HepG2 (cell line): ENCODE results near the gene SLC5A3. TPM values are rescaled to one million over a fixed set of nuclear protein-coding genes. Genes with fewer than 3 reads are reported as not detected.

Source experiments
- ATAC-seq: fragments of 200-7000 bp; cut with Tn5 transposase; 3 replicates; pipeline ENCODE4 v1.9.1; 2020; ENCODE audit warnings: mild to moderate bottlenecking, moderate library complexity
- BruUV-seq: library from RNA; stranded (reverse); fragments of 400-500 nt; replicated peaks from 2 replicates; lab custom pipeline; 2021; lab: Mats Ljungman, UMichigan
- CTCF ChIA-PET: fragments of 300-600 bp; formaldehyde crosslinking; extraction: SDS; loops from one replicate; lab custom pipeline; 2021; ENCODE audit warnings: low total read pairs, inconsistent platforms, low intra/inter-chr PET ratio; lab: Yijun Ruan, JAX
- POLR2A ChIA-PET: fragments of 350-600 bp; sonication (Branson Sonifier 250); formaldehyde crosslinking; loops from one replicate; lab custom pipeline; 2020; ENCODE audit warnings: antibody characterized with exemption, inconsistent platforms; lab: Yijun Ruan, JAX
- DNase-seq: peaks from one replicate; pipeline ENCODE4 v3.0.0-alpha.2; 2015; ENCODE audit warnings: low spot score
- FAIRE-seq: peaks from 3 replicates; lab custom pipeline; 2011; peaks lifted over from hg19 to GRCh38; lab: Jason Lieb, UNC
- H2AFZ ChIP-seq: one replicate; pipeline ENCODE4 v1.6.1; 2011; ENCODE audit warnings: low read length, inconsistent platforms
- H3K27ac ChIP-seq: fragments of 300-600 bp; 3 replicates; pipeline ENCODE4 v1.8.0; 2011; ENCODE audit warnings: mixed run types, mild to moderate bottlenecking, mixed read lengths, low read length, inconsistent platforms; ENCODE audit not compliant: insufficient read depth; ENCODE audit errors: extremely low read length
- H3K27me3 ChIP-seq, 2 experiments: fragments of 200-600 bp in 1 of 2; 2 replicates in 1 of 2; 3 replicates in 1 of 2; pipeline versions ENCODE4 v1.6.0 to v1.8.0; 2011; ENCODE audit warnings: low read length in 2 of 2, mild to moderate bottlenecking in 2 of 2, moderate library complexity in 2 of 2, inconsistent platforms in 1 of 2; ENCODE audit not compliant: insufficient read depth in 2 of 2, control insufficient read depth in 1 of 2
- H3K36me3 ChIP-seq, 2 experiments: fragments of 200-600 bp in 1 of 2; replicated peaks in 1 of 2; 2 replicates in 1 of 2; 3 replicates in 1 of 2; pipeline versions ENCODE4 v1.5.1 to v1.8.0; 2011; ENCODE audit warnings: low read length in 2 of 2, inconsistent platforms in 1 of 2; ENCODE audit not compliant: insufficient read depth in 2 of 2, control insufficient read depth in 1 of 2
- H3K4me1 ChIP-seq: 2 replicates; pipeline ENCODE4 v1.5.1; 2012; ENCODE audit warnings: low read length, inconsistent platforms; ENCODE audit not compliant: insufficient read depth
- H3K4me2 ChIP-seq: 2 replicates; pipeline ENCODE4 v1.6.0; 2011; ENCODE audit warnings: low read depth, low read length, inconsistent platforms
- H3K4me3 ChIP-seq, 3 experiments: fragments of 200-600 bp in 1 of 3; sonication (generic), shearing (Covaris generic) in 1 of 3; replicated peaks in 1 of 3; 2 replicates each; pipeline ENCODE4 v1.5.1; 2011 to 2016; ENCODE audit warnings: low read length in 3 of 3, inconsistent platforms in 2 of 3, low read depth in 2 of 3, mild to moderate bottlenecking in 2 of 3, control low read depth in 1 of 3, mixed read lengths in 1 of 3; ENCODE audit not compliant: insufficient read depth in 1 of 3
- H3K79me2 ChIP-seq: one replicate; pipeline ENCODE4 v1.6.1; 2011; ENCODE audit warnings: low read length, inconsistent platforms; ENCODE audit not compliant: insufficient read depth
- H3K9ac ChIP-seq: 2 replicates; pipeline ENCODE4 v1.6.0; 2011; ENCODE audit warnings: mild to moderate bottlenecking, low read depth, low read length, inconsistent platforms; ENCODE audit not compliant: insufficient read depth
- H3K9me3 ChIP-seq: 2 replicates; pipeline ENCODE4 v1.5.1; 2012; ENCODE audit warnings: mild to moderate bottlenecking, low read length
- H4K20me1 ChIP-seq: 2 replicates; pipeline ENCODE4 v1.6.0; 2011; ENCODE audit warnings: inconsistent platforms, mild to moderate bottlenecking, low read length, moderate library complexity; ENCODE audit not compliant: insufficient read depth
- ATF7 ChIP-seq, 2 experiments: fragments of 450-650 bp in 1 of 2; sonication (generic) in 1 of 2; formaldehyde crosslinking in 1 of 2; IDR thresholded peaks; 2 replicates each; pipeline versions ENCODE4 v1.4.0 to v1.6.1; 2016 to 2020; ENCODE audit warnings: antibody characterized with exemption in 1 of 2, mild to moderate bottlenecking in 1 of 2, missing genetic modification reagents in 1 of 2
- CREB1 ChIP-seq, 2 experiments: fragments of 450-650 bp in 1 of 2; IDR thresholded peaks; 2 replicates each; pipeline ENCODE4 v1.6.1; 2016 to 2017; ENCODE audit warnings: control low read depth in 1 of 2, mild to moderate bottlenecking in 1 of 2, missing compliant biosample characterization in 1 of 2, missing genetic modification characterization in 1 of 2
- CREM ChIP-seq, 2 experiments: sonication (generic) in 1 of 2; formaldehyde crosslinking in 1 of 2; IDR thresholded peaks; 2 replicates each; pipeline versions ENCODE4 v1.4.0 to v1.6.1; 2016 to 2020; ENCODE audit warnings: antibody characterized with exemption in 1 of 2, mild to moderate bottlenecking in 1 of 2, missing genetic modification reagents in 1 of 2
- ESRRA ChIP-seq: sonication (generic); formaldehyde crosslinking; IDR thresholded peaks from 2 replicates; pipeline ENCODE4 v1.5.1; 2020; ENCODE audit warnings: mild to moderate bottlenecking, low read depth, missing genetic modification reagents
- FOSL2 ChIP-seq: sonication (generic); formaldehyde crosslinking; IDR thresholded peaks from 2 replicates; pipeline ENCODE4 v1.4.0; 2020; ENCODE audit warnings: missing genetic modification reagents
- FOXK1 ChIP-seq: sonication (generic); formaldehyde crosslinking; IDR thresholded peaks from 2 replicates; pipeline ENCODE4 v1.4.0; 2020; ENCODE audit warnings: low read depth, missing genetic modification reagents, borderline replicate concordance
- GABPB1 ChIP-seq: IDR thresholded peaks from 2 replicates; pipeline ENCODE4 v1.6.1; 2016; ENCODE audit warnings: mild to moderate bottlenecking, missing genetic modification reagents, moderate library complexity, missing compliant biosample characterization
- HCFC1 ChIP-seq: fragments of 150-350 bp; IDR thresholded peaks from 2 replicates; pipeline ENCODE4 v1.6.1; 2014; ENCODE audit warnings: low read depth, low read length
- MXD4 ChIP-seq: IDR thresholded peaks from 2 replicates; pipeline ENCODE4 v1.6.1; 2016; ENCODE audit warnings: mild to moderate bottlenecking, missing biosample characterization, missing genetic modification reagents
- NFYB ChIP-seq: sonication (generic); formaldehyde crosslinking; IDR thresholded peaks from 2 replicates; pipeline ENCODE4 v1.4.0; 2020; ENCODE audit warnings: missing genetic modification reagents
- NFYC ChIP-seq: IDR thresholded peaks from 2 replicates; pipeline ENCODE4 v1.6.1; 2016; ENCODE audit warnings: missing genetic modification reagents, missing compliant biosample characterization
- SSRP1 ChIP-seq: IDR thresholded peaks from 2 replicates; pipeline ENCODE4 v1.6.1; 2016; ENCODE audit warnings: control low read depth
- SUZ12 ChIP-seq: fragments of 150-350 bp; IDR thresholded peaks from 2 replicates; pipeline ENCODE4 v1.6.1; 2014; ENCODE audit warnings: low read depth, low read length
- THAP11 ChIP-seq: IDR thresholded peaks from 2 replicates; pipeline ENCODE4 v1.6.1; 2016; ENCODE audit warnings: missing biosample characterization, missing genetic modification reagents
- ZNF143 ChIP-seq: sonication (generic); formaldehyde crosslinking; IDR thresholded peaks from 2 replicates; pipeline ENCODE4 v1.4.0; 2020; ENCODE audit warnings: missing genetic modification reagents
- WGBS: methylation state at CpG from one replicate; pipeline ENCODE4 v1.1.6; 2017; ENCODE audit warnings: low lambda C conversion rate; 5-methylcytosine and 5-hydroxymethylcytosine counted together
- in situ Hi-C: cut with HindIII; loops from 2 replicates; pipeline ENCODE4 v1.10.0; 2017; ENCODE audit warnings: low pct_unique_long_range_greater_than_20kb; ENCODE audit not compliant: extremely low pct_ligation_motif_present
- intact Hi-C: fragments of 100-400 bp; cut with micrococcal nuclease; formaldehyde crosslinking; loops from one replicate; pipeline ENCODE4 v1.10.0; 2022; ENCODE audit not compliant: unreplicated experiment
- polyA plus RNA-seq, 8 experiments: library from polyadenylated mRNA; depleted of rRNA in 3 of 8; stranded (reverse) in 7 of 8; unstranded in 1 of 8; fragments of >200 nt; fragmentation: Illumina TruSeq in 4 of 8; extraction: Trizol in 4 of 8; gene quantifications; 2 replicates each; pipeline versions ENCODE4 v1.2.1 to v1.2.3, GENCODE V29; 2011 to 2016; ENCODE audit warnings: low read depth in 4 of 8, missing spikeins in 1 of 8, mixed read lengths in 1 of 8; ENCODE audit not compliant: insufficient read depth in 1 of 8
- total RNA-seq, 5 experiments: library from RNA; depleted of rRNA; stranded (reverse); fragments of >200 nt; fragmentation: Illumina TruSeq; extraction: Trizol; gene quantifications; 2 replicates each; pipeline ENCODE4 v1.2.3, GENCODE V29; 2016; ENCODE audit warnings: low read depth in 1 of 5
- TF ChIP-seq, protein P1 (sequence below): sonication (generic); formaldehyde crosslinking; IDR thresholded peaks from 2 replicates; pipeline ENCODE4 v1.4.0; 2020; ENCODE audit warnings: mild to moderate bottlenecking, missing genetic modification reagents
- TF ChIP-seq, protein P2 (sequence below), 2 experiments: fragments of 450-650 bp in 1 of 2; sonication (generic) in 1 of 2; formaldehyde crosslinking; IDR thresholded peaks; 2 replicates each; pipeline versions ENCODE4 v1.5.0 to v1.8.0; 2020 to 2022; ENCODE audit warnings: mild to moderate bottlenecking in 1 of 2, missing genetic modification reagents in 1 of 2
- TF ChIP-seq, protein P3 (sequence below), 2 experiments: sonication (generic) in 1 of 2; formaldehyde crosslinking in 1 of 2; IDR thresholded peaks; 2 replicates each; pipeline versions ENCODE4 v1.5.1 to v1.6.1; 2011 to 2020; ENCODE audit warnings: borderline replicate concordance in 1 of 2, low read depth in 1 of 2, low read length in 1 of 2, mild to moderate bottlenecking in 1 of 2, missing genetic modification reagents in 1 of 2, moderate library complexity in 1 of 2

SLC5A3 gene
- total and polyA plus RNA-seq, 2 of the 13 experiments (the other 11 are each of a cell fraction or from before 2014, with no cell fraction given), result 5.6 to 11.2 TPM

DNA sequence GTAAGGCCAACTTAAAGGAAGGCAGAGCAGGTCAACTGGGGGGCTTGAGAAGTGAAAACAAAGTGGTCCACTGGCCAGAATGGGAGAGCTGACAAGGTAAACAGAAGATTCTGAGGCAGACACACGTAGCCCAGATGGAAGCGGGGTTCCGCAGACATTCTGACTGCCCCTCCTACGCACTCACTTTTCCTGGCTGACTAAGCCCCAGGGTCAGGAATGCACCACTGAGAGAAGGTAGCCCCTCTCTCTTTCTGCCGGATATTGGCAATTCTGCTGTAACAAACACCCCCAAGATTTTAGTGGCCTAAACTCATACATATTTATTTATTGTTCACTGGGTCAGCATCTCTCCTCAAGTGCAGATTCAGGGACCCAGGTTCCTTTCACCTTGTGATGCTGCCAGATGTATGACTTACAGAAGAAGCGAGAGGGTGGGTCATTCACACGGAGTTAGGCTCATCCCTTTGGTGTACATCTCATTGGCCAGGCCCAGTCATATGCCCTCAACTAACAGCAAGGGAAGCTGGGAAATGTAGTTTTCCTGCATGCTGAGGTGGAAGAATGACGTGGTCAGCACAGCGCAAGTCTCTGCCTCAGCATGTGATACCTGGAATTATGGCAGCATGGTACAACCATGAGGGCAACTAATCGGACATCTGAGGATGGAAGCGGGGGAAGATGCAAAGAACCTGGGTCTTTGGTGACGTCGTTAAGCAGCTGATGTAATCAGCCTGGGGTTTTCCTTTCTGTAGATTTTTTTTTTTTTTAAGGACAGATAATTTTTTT, 43.4 kb upstream of the SLC5A3 start:
- Histone ChIP-seq H3K4me1 (peaks cover 32% of the 10 kb centered on the region), H3K79me2 (no peaks in the 10 kb centered on the region), H3K4me3 (no peak overlapping the region), H3K27ac (no peak overlapping the region), H4K20me1 (no peaks in the 10 kb centered on the region), H3K27me3 (peaks cover 0 to 3% of the 10 kb centered on the region in 2 experiments; a peak in 1 of 5 replicates), H3K4me2 (peak overlapping the region; percentile 23; the same call in 1 of the 2 replicates), H3K9me3 (no peaks in the 10 kb centered on the region), H2AFZ (no peak overlapping the region), H3K9ac (no peak overlapping the region), H3K36me3 (no peaks in the 10 kb centered on the region)
- DNase-seq, result peak; percentile 23
- ChIA-PET POLR2A (no interaction called here), CTCF (no interaction called here)
- WGBS, result 60% methylated on average over 13 of the region's 13 CpGs
- intact Hi-C loops (no loop called here), in situ Hi-C loops (no loop called here)
- BruUV-seq, result no TSS peak
- ATAC-seq, result peak; percentile 79
- FAIRE-seq, result peak; percentile 52
- TF ChIP-seq GABPB1 (CRISPR knock-in tag), result peak; percentile 47; the same call in 1 of the 2 replicates
- no peak for TF ChIP-seq ESRRA (CRISPR knock-in tag)
- TF ChIP-seq CREM (IDR thresholded peaks at IDR 0.05), result peak; percentile 46; the same call in 1 of the 2 replicates
- TF ChIP-seq CREM (CRISPR knock-in tag; IDR thresholded peaks at IDR 0.05), result no peak
- peak; percentile 85 for TF ChIP-seq NFYC (CRISPR knock-in tag)
- TF ChIP-seq, protein P1, sequence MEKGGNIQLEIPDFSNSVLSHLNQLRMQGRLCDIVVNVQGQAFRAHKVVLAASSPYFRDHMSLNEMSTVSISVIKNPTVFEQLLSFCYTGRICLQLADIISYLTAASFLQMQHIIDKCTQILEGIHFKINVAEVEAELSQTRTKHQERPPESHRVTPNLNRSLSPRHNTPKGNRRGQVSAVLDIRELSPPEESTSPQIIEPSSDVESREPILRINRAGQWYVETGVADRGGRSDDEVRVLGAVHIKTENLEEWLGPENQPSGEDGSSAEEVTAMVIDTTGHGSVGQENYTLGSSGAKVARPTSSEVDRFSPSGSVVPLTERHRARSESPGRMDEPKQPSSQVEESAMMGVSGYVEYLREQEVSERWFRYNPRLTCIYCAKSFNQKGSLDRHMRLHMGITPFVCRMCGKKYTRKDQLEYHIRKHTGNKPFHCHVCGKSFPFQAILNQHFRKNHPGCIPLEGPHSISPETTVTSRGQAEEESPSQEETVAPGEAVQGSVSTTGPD (CRISPR knock-in tag), result no peak
- TF ChIP-seq NFYB (CRISPR knock-in tag), result peak; percentile 76
- peak; percentile 67; the same call in 1 of the 2 replicates for TF ChIP-seq HCFC1
- TF ChIP-seq THAP11 (CRISPR knock-in tag), result peak; percentile 99
- TF ChIP-seq, protein P2, sequence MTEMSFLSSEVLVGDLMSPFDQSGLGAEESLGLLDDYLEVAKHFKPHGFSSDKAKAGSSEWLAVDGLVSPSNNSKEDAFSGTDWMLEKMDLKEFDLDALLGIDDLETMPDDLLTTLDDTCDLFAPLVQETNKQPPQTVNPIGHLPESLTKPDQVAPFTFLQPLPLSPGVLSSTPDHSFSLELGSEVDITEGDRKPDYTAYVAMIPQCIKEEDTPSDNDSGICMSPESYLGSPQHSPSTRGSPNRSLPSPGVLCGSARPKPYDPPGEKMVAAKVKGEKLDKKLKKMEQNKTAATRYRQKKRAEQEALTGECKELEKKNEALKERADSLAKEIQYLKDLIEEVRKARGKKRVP (CRISPR knock-in tag; IDR thresholded peaks at IDR 0.05), result peak in 1 of 2 experiments; percentile 64; a peak in 2 of 4 replicates
- peak; percentile 25; the same call in 1 of the 2 replicates for TF ChIP-seq SUZ12
- TF ChIP-seq, protein P3, sequence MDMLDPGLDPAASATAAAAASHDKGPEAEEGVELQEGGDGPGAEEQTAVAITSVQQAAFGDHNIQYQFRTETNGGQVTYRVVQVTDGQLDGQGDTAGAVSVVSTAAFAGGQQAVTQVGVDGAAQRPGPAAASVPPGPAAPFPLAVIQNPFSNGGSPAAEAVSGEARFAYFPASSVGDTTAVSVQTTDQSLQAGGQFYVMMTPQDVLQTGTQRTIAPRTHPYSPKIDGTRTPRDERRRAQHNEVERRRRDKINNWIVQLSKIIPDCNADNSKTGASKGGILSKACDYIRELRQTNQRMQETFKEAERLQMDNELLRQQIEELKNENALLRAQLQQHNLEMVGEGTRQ (IDR thresholded peaks at IDR 0.05; ENCODE audit: low read depth, low read length), result peak; percentile 86
- TF ChIP-seq, protein P3 (CRISPR knock-in tag; IDR thresholded peaks at IDR 0.05; ENCODE audit: borderline replicate concordance), result peak; percentile 85; the same call in 1 of the 2 replicates
- peak; percentile 91 for TF ChIP-seq ZNF143 (CRISPR knock-in tag)
- peak; percentile 62 for TF ChIP-seq CREB1 (IDR thresholded peaks at IDR 0.05)
- no peak for TF ChIP-seq CREB1 (CRISPR knock-in tag; IDR thresholded peaks at IDR 0.05)
- no peak for TF ChIP-seq SSRP1 (CRISPR knock-in tag)
- TF ChIP-seq MXD4 (CRISPR knock-in tag), result no peak
- TF ChIP-seq ATF7 (IDR thresholded peaks at IDR 0.05), result peak; percentile 52; the same call in 1 of the 2 replicates
- TF ChIP-seq ATF7 (CRISPR knock-in tag; IDR thresholded peaks at IDR 0.05), result no peak
- peak; percentile 22; the same call in 1 of the 2 replicates for TF ChIP-seq FOXK1 (CRISPR knock-in tag)
- TF ChIP-seq FOSL2 (CRISPR knock-in tag), result peak; percentile 43
